ENCODE results near the gene CYP1A1. TPM values are rescaled to one million over a fixed set of nuclear protein-coding genes. Genes with fewer than 3 reads are reported as not detected.

Gene CYP1A1
- total and polyA plus RNA-seq, 2 of the 13 experiments (the other 11 are each of a cell fraction or from before 2014, with no cell fraction given): 7.9 to 8.0 TPM

DNA sequence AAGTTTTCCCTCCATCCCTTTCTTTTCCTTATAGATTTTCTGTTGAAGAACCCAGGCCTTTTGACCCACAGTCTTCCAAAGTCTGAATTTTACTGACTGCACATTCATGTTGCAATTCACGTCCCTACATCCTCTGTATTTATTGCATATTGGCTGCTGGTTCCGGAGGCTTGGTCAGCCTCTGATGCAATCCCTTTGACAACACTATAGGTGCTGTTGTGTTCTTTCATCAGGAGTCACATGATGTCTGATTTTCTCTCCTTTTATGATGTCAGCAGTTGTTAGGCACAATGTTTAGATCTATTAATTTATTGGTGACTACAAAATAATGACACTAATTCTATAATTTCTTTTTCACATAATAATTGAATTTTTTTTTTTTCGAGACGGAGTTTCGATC, 8.7 kb downstream of the CYP1A1 start (continued):
- TF ChIP-seq, protein P1, sequence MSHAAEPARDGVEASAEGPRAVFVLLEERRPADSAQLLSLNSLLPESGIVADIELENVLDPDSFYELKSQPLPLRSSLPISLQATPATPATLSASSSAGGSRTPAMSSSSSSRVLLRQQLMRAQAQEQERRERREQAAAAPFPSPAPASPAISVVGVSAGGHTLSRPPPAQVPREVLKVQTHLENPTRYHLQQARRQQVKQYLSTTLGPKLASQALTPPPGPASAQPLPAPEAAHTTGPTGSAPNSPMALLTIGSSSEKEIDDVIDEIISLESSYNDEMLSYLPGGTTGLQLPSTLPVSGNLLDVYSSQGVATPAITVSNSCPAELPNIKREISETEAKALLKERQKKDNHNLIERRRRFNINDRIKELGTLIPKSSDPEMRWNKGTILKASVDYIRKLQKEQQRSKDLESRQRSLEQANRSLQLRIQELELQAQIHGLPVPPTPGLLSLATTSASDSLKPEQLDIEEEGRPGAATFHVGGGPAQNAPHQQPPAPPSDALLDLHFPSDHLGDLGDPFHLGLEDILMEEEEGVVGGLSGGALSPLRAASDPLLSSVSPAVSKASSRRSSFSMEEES (CRISPR knock-in tag; IDR thresholded peaks at IDR 0.05): peak; percentile 79; the same call in 1 of the 2 replicates
- TF ChIP-seq NRL (CRISPR knock-in tag; IDR thresholded peaks at IDR 0.05; ENCODE audit: borderline replicate concordance) (no peak), EP300 (IDR thresholded peaks at IDR 0.05; ENCODE audit: low read depth in 2 of 2, low read length in 2 of 2) (0 out of 4 replicates have a peak, but pooled peaks of 1 of the 2 experiments have one; percentile 25), EP300 (CRISPR knock-in tag; IDR thresholded peaks at IDR 0.05; ENCODE audit: borderline replicate concordance) (no peak), HOXA3 (CRISPR knock-in tag; IDR thresholded peaks at IDR 0.05) (peak; percentile 67; the same call in 1 of the 2 replicates), ETV5 (CRISPR knock-in tag; IDR thresholded peaks at IDR 0.05; ENCODE audit: borderline replicate concordance) (peak; percentile 83; the same call in 1 of the 2 replicates), NCOA2 (CRISPR knock-in tag; IDR thresholded peaks at IDR 0.05) (no peak)
- TF ChIP-seq, protein P2, sequence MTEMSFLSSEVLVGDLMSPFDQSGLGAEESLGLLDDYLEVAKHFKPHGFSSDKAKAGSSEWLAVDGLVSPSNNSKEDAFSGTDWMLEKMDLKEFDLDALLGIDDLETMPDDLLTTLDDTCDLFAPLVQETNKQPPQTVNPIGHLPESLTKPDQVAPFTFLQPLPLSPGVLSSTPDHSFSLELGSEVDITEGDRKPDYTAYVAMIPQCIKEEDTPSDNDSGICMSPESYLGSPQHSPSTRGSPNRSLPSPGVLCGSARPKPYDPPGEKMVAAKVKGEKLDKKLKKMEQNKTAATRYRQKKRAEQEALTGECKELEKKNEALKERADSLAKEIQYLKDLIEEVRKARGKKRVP (CRISPR knock-in tag; IDR thresholded peaks at IDR 0.05): peak in 1 of 2 experiments; percentile 94; a peak in 2 of 4 replicates

DNA sequence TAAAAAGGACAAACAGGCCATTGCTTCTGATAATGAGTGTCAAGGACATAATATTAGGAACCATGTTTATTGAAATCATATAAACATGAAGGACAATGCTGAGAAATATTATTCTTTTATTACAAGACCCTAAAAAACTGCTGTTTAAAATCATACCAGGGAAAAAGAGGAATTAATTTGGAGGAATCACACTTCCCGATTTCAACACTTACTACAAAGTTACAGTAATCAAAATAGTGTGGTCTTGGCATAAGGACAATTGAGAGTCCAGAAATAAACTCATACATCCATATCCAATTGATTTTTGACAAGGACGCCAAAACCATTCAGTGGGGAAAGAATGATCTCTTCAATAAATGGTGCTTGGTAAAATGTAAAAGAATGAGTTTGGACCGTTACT, 13.0 kb downstream of the CYP1A1 start:
- FAIRE-seq: no peak
- no peak for DNase-seq (ENCODE audit: low spot score)
- Histone ChIP-seq H3K9ac (ENCODE audit: insufficient read depth, low read depth, low read length) (no peak overlapping the region), H3K27me3 (ENCODE audit: control insufficient read depth in 1 of 2, insufficient read depth in 2 of 2, low read length in 2 of 2) (no peaks in the 10 kb centered on the region), H4K20me1 (ENCODE audit: insufficient read depth, low read length) (no peaks in the 10 kb centered on the region), H3K9me3 (ENCODE audit: low read length) (no peaks in the 10 kb centered on the region), H3K4me3 (replicated peaks in 1 of 3; ENCODE audit: insufficient read depth in 1 of 3, low read depth in 2 of 3, low read length in 3 of 3) (no peak overlapping the region), H3K79me2 (ENCODE audit: insufficient read depth, low read length) (no peaks in the 10 kb centered on the region), H3K4me2 (ENCODE audit: low read depth, low read length) (no peak overlapping the region), H3K4me1 (ENCODE audit: insufficient read depth, low read length) (peaks cover 19% of the 10 kb centered on the region), H3K27ac (ENCODE audit: extremely low read length, insufficient read depth, low read length) (no peak overlapping the region), H3K36me3 (replicated peaks in 1 of 2; ENCODE audit: control insufficient read depth in 1 of 2, insufficient read depth in 2 of 2, low read length in 2 of 2) (no peaks in the 10 kb centered on the region), H2AFZ (ENCODE audit: low read length) (no peak overlapping the region)
- ChIA-PET POLR2A (no interaction called here), CTCF (ENCODE audit: low intra/inter-chr PET ratio, low total read pairs) (no interaction called here)
- in situ Hi-C loops (cut with HindIII; ENCODE audit: extremely low pct_ligation_motif_present, low pct_unique_long_range_greater_than_20kb): no loop called here
- BruUV-seq (replicated peaks): no TSS peak
- intact Hi-C loops (cut with micrococcal nuclease; ENCODE audit: unreplicated experiment): no loop called here
- 38% methylated on average over 3 of the region's 3 CpGs for WGBS (ENCODE audit: low lambda C conversion rate)
- no peak for ATAC-seq
- TF ChIP-seq ZFP36L1 (CRISPR knock-in tag; IDR thresholded peaks at IDR 0.05) (no peak), SOX6 (IDR thresholded peaks at IDR 0.05) (no peak), SOX6 (CRISPR knock-in tag; IDR thresholded peaks at IDR 0.05) (no peak), SIX4 (CRISPR knock-in tag; IDR thresholded peaks at IDR 0.05) (no peak), ZFY (CRISPR knock-in tag; IDR thresholded peaks at IDR 0.05) (no peak), WIZ (CRISPR knock-in tag; IDR thresholded peaks at IDR 0.05) (no peak)
- TF ChIP-seq, protein P3, sequence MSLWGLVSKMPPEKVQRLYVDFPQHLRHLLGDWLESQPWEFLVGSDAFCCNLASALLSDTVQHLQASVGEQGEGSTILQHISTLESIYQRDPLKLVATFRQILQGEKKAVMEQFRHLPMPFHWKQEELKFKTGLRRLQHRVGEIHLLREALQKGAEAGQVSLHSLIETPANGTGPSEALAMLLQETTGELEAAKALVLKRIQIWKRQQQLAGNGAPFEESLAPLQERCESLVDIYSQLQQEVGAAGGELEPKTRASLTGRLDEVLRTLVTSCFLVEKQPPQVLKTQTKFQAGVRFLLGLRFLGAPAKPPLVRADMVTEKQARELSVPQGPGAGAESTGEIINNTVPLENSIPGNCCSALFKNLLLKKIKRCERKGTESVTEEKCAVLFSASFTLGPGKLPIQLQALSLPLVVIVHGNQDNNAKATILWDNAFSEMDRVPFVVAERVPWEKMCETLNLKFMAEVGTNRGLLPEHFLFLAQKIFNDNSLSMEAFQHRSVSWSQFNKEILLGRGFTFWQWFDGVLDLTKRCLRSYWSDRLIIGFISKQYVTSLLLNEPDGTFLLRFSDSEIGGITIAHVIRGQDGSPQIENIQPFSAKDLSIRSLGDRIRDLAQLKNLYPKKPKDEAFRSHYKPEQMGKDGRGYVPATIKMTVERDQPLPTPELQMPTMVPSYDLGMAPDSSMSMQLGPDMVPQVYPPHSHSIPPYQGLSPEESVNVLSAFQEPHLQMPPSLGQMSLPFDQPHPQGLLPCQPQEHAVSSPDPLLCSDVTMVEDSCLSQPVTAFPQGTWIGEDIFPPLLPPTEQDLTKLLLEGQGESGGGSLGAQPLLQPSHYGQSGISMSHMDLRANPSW (CRISPR knock-in tag; IDR thresholded peaks at IDR 0.05; ENCODE audit: borderline replicate concordance): no peak
- TF ChIP-seq, protein P4, sequence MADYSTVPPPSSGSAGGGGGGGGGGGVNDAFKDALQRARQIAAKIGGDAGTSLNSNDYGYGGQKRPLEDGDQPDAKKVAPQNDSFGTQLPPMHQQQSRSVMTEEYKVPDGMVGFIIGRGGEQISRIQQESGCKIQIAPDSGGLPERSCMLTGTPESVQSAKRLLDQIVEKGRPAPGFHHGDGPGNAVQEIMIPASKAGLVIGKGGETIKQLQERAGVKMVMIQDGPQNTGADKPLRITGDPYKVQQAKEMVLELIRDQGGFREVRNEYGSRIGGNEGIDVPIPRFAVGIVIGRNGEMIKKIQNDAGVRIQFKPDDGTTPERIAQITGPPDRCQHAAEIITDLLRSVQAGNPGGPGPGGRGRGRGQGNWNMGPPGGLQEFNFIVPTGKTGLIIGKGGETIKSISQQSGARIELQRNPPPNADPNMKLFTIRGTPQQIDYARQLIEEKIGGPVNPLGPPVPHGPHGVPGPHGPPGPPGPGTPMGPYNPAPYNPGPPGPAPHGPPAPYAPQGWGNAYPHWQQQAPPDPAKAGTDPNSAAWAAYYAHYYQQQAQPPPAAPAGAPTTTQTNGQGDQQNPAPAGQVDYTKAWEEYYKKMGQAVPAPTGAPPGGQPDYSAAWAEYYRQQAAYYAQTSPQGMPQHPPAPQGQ (CRISPR knock-in tag; IDR thresholded peaks at IDR 0.05; ENCODE audit: borderline replicate concordance): no peak
